AG04450 (cell line): Measurements from ENCODE around the gene ADAR. TPM values are rescaled to one million over a fixed set of nuclear protein-coding genes. Genes with fewer than 3 reads are reported as not detected.

Experiments
- CTCF ChIA-PET: fragments of 300-600, 350-600 bp; formaldehyde crosslinking; extraction: SDS; loops from one replicate; lab custom pipeline; 2022; ENCODE audit warnings: antibody characterized with exemption, inconsistent platforms; lab: Charles Lee
- POLR2A ChIA-PET: fragments of 350-600 bp; formaldehyde crosslinking; extraction: SDS; loops from one replicate; lab custom pipeline; 2021; ENCODE audit warnings: antibody characterized with exemption, inconsistent platforms; lab: Yijun Ruan, JAX
- DNase-seq: peaks from one replicate; pipeline ENCODE4 v3.0.0-alpha.2; 2011; ENCODE audit warnings: low read depth, low spot score
- H3K27ac ChIP-seq: one replicate; pipeline ENCODE4 v1.5.1; 2012; ENCODE audit warnings: low read depth, low read length, control low read depth
- H3K27me3 ChIP-seq: one replicate; pipeline ENCODE4 v1.6.0; 2012; ENCODE audit warnings: low read length; ENCODE audit not compliant: control insufficient read depth, insufficient read depth
- H3K4me3 ChIP-seq: 2 replicates; pipeline ENCODE4 v1.5.1; 2011; ENCODE audit warnings: mild to moderate bottlenecking, low read depth, low read length, control low read depth
- H3K9me3 ChIP-seq: 2 replicates; pipeline ENCODE4 v1.5.1; 2012; ENCODE audit warnings: low read length; ENCODE audit not compliant: control insufficient read depth, insufficient read depth
- CTCF ChIP-seq: IDR thresholded peaks from 2 replicates; pipeline ENCODE4 v1.5.1; 2011; ENCODE audit warnings: low read depth, low read length, control low read depth, inconsistent platforms
- polyA plus RNA-seq: library from polyadenylated mRNA; depleted of rRNA; stranded (reverse); fragments of >200 nt; gene quantifications from 2 replicates; pipeline ENCODE4 v1.2.3, GENCODE V29; 2011

The ADAR gene
- polyA plus RNA-seq, 1 experiment, result 203 TPM

- H3K27me3 ChIP-seq, result peaks cover 9% of the 10 kb centered on the region
- no peaks in the 10 kb centered on the region; the same call in 1 of the 2 replicates for H3K9me3 ChIP-seq
- no peak overlapping the region for H3K27ac ChIP-seq
- POLR2A ChIA-PET, result no interaction called here
- DNase-seq, result no peak
- no peak for TF ChIP-seq CTCF
- CTCF ChIA-PET, result interaction anchor here (1.3 kb wide), 1 partner anchor 16 kb away, joined by 4 read pairs; no protein-coding TSS in a partner anchor
- no peak overlapping the region for H3K4me3 ChIP-seq
Observed at GRCh38 chr1:154575147-154575927, 32.6 kb downstream of the ADAR start.

DNA sequence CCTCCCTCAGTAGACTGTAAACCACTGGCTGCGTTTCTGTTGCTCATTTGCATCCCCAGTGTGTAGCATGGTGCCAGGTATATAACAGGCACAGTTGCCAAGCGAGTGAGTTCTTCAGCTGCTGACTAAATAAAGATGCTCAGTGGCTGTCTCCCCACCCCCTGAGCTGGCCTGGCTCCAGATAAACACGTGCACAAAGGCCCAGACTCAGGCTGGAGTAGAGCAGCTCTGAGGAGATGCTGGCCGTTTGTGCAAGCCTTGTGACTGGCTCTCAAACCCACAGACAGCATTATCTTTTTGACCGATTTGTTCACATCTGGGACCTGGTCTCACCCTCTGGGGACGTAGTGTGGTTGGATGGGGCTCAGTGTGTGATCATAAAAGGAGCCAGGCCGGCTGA is 33.3 kb downstream of the ADAR start:
- Histone ChIP-seq H3K4me3 (no peak overlapping the region), H3K27ac (no peak overlapping the region), H3K27me3 (peaks cover 13% of the 10 kb centered on the region), H3K9me3 (no peaks in the 10 kb centered on the region; the same call in 1 of the 2 replicates)
- CTCF ChIA-PET, result interaction anchor here (1.3 kb wide), 1 partner anchor 15 kb away, joined by 4 read pairs; no protein-coding TSS in a partner anchor
- POLR2A ChIA-PET, result no interaction called here
- TF ChIP-seq CTCF, result no peak
- no peak for DNase-seq

GRCh38 chr1:154573168-154573510 is 34.8 kb downstream of the ADAR start:
- Histone ChIP-seq H3K27me3 (peaks cover 21% of the 10 kb centered on the region), H3K9me3 (no peaks in the 10 kb centered on the region; the same call in 1 of the 2 replicates), H3K4me3 (no peak overlapping the region), H3K27ac (no peak overlapping the region)
- CTCF ChIA-PET, result interaction anchor here (1.1 kb wide), 1 partner anchor 13 kb away, joined by 3 read pairs; no protein-coding TSS in a partner anchor
- TF ChIP-seq CTCF, result no peak
- no peak for DNase-seq
- POLR2A ChIA-PET, result interaction anchor here (0.7 kb wide), 1 partner anchor 36 kb away, joined by 4 read pairs; no protein-coding TSS in a partner anchor

DNA sequence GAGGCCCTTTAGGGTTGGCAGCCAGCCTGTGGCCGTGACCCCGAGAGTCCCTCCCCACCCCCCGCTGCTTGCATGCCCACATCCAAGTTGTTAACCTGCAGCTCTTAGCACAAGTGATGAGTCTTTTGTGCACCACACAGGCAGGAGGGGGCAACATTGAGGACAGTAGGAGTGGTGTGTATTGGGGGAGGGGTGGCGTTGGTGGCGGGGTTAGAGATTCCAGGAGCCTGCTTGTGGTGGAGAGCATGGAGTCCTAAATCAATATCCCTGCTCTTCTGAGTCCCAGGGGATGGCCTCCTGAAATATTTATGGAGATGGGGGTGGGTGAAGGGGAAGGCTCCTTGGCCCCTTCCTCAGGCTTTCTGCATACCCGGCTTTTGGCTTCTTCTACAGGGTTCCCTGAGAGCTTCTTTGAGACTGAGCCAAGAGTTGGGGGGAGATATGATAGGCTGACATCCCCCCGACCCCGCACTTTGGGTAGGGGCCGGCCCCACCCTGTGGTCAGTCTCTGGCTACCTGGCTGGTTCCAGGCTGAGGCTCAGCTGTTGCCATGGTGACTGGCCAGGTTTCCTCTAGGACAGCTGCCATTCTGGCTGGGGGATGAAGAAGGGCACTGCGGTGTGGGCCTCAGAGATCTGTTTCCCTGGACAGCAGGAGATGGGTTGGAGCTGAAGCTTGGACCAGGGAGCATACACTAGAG is 35.4 kb downstream of the ADAR start:
- ChIA-PET POLR2A (no interaction called here), CTCF (interaction anchor here (1.1 kb wide), 1 partner anchor 13 kb away, joined by 3 read pairs; no protein-coding TSS in a partner anchor)
- Histone ChIP-seq H3K4me3 (no peak overlapping the region), H3K9me3 (no peaks in the 10 kb centered on the region; the same call in 1 of the 2 replicates), H3K27ac (no peak overlapping the region), H3K27me3 (peaks cover 21% of the 10 kb centered on the region)
- DNase-seq, result no peak
- TF ChIP-seq CTCF, result no peak

GRCh38 chr1:154571964-154572288 is 36.1 kb downstream of the ADAR start:
- TF ChIP-seq CTCF, result no peak
- ChIA-PET CTCF (no interaction called here), POLR2A (no interaction called here)
- Histone ChIP-seq H3K27ac (no peak overlapping the region), H3K9me3 (no peaks in the 10 kb centered on the region; the same call in 1 of the 2 replicates), H3K27me3 (peaks cover 27% of the 10 kb centered on the region), H3K4me3 (no peak overlapping the region)
- no peak for DNase-seq
